NCI-H82 (cell line): ENCODE data around the gene MDM2.
A peak's percentile ranks its signal among the peaks of the same experiment; 100 is the strongest.

Experiments
- DNase-seq: peaks from one replicate; lab custom pipeline; 2025; lab: John Stamatoyannopoulos, UW

The MDM2 gene

GRCh38 chr12:68851592-68852306 lies 43.8 kb downstream of the MDM2 start:
- DNase-seq = no peak

GRCh38 chr12:68853396-68854077 lies 45.6 kb downstream of the MDM2 start:
- DNase-seq = no peak

DNA sequence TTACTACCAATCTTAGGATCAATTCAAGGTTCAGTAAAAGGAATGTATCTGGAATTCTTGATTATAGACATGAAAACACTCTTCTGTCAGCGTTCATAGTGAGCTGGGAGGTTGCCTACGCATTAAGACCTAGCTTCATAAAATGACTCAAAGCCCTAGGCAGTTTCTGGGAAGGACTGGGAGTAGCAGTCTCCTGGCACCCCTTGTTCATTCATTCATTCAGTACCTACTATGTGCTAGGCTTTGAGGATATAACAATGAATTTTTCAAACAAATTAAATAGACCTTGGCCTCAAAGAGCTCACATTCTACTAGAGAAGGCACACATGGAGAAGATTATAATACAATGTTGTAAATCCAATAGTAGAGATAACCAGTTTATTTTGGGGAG lies 46.1 kb downstream of the MDM2 start:
- no peak for DNase-seq

GRCh38 chr12:68854554-68854953 lies 46.6 kb downstream of the MDM2 start:
- DNase-seq = no peak

GRCh38 chr12:68855111-68855510 lies 47.1 kb downstream of the MDM2 start:
- DNase-seq = no peak

DNA sequence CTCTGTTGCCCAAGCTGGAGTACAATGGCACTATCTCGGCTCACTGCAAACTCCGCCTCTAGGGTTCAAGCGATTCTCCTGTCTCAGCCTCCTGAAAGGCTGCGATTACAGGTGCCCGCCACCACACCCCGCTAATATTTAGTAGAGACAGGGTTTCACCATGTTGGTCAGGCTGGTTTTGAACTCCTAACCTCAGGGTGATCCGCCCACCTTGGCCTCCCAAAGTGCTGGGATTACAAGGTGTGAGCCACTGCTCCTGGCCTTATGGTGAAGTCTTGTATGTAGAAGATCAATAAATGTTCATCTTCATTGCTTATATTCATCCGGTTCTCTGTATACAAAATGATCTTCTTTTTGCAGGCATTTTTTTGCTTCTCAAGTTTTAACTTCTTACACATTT lies 47.8 kb downstream of the MDM2 start:
- no peak for DNase-seq

GRCh38 chr12:68856510-68856909 lies 48.5 kb downstream of the MDM2 start:
- DNase-seq = peak; percentile 35

- no peak for DNase-seq
Measured at GRCh38 chr12:68861890-68862289, 53.9 kb downstream of the MDM2 start.

DNA sequence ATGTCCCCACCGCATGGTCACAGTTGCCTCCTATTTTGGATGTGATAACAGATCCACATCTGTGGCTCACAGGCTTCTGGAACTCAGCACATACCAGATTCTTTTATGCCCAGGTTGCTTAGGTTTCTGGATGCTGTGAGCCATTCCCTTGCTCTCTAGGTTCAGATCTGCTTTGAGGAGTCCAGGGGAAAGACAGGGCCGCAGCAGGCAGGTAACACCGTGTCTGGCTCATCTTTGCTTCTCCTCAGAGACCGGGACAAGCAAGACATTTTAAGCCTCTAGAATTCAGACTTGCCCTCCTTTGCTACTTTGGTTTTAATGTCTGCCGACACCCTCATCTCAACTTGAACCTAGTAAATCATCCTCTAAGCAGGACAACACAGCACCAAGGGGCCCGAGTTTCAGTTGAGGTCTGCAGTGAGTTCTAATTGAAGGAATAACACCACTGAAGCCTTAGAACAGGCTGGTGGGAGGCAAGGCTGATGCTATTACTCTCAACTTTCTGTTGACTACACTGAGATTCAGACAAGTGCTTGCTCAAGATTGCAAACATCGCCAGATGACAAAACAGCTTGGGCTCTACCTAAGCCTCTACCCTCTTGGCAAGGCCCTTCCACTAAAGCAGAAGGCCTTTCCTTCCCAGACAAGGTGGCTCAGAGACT lies 55.3 kb downstream of the MDM2 start:
- DNase-seq = peak; percentile 33

DNA sequence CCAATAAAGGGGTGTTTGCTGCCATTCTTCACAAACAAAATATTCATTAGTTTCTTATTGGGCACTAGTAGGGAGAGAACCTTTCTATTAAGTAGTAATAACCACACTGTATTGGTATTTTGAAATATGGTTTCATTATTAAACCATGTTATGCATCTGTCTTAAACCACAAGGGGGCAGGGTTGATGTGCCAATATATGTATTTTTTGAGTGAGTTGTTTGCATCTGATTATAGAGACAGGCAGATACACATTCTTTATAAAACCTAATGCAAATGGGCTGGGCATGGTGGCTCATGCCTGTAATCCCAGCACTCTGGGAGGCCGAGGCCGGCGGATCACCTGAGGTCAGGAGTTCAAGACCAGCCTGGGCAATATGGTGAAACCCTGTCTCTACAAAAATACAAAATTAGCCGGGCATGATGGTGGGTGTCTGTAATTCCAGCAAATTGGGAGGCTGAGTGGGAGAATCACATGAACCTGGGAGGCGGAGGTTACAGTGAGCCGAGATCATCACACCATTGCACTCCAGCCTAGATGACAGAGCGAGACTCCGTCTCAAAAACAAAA lies 56.0 kb downstream of the MDM2 start:
- peak; percentile 65 for DNase-seq

DNA sequence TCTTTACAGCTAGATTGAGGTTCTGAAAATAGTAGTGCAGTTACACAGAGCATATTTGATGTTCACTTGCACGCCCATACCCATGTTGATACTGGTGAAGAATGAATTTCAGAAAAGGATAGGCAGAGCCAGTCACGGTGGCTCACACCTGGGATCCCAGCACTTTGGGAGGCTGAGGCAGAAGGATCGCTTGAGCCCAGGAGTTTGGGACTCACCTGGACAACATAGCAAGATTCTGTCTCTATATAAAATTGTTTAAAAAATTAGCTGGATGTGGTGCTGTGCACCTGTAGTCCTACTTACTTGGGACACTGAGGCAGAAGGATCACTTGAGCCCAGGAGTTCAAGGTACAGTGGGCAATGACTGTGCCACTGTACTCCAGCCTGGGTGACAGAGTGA lies 56.6 kb downstream of the MDM2 start:
- DNase-seq = no peak

DNA sequence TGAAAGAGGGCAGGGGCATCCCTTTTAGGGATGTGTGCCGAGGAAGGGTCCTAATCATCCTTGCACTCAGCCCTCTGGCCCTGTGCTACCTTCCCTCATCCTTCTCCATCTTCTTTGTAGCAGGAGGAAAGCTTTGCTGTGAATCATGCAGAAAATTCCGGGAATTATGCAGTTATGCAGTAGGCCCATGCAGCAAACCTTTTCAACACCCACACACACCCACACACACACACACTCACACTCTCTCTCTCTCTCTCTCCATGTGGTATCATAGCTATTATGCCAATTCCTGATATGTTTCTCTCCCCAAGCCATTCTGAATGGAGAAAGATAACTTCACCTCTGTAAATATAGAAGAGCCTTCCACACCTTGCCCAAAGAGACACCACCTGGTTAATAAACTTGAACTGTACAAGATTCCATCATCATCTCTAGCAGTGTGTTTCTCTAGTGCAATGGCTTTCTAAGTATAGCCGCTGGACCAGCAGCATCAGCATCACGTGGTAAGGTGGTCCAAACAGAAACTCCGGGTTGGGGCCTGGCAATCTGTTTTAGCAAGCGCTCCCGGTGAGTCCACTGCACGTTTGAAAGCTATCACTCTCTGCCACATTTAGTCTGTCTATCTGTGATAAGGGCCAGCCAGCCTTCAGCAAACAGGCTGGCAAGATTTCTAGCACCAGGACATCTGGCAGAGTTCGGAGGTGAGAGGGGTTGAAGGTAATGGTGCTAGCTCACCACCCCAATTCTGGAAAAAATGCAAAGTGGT lies 57.6 kb downstream of the MDM2 start:
- DNase-seq = no peak

GRCh38 chr12:68866950-68867349 lies 59.0 kb downstream of the MDM2 start:
- DNase-seq = no peak

GRCh38 chr12:68867606-68868005 lies 59.6 kb downstream of the MDM2 start:
- no peak for DNase-seq

GRCh38 chr12:68868043-68868790 lies 60.2 kb downstream of the MDM2 start:
- no peak for DNase-seq

DNA sequence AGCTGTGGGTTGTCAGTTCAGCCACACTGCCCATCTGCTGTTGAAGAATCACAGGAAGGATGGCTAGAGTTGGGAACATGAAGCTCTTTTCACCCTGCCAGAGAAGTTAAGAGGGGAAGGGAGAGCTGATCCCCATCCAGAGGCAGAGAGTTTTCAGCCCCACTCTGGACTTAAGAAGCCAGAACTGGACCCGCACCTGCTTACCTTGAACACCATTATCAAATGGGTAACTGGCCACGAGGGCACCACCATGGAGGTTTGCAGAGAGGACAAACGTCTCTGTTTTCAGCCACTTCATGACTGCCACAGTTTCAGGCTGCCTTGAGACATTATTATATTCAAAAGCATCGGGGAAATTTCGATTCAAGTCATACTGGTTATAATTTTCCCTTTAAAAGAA lies 62.0 kb downstream of the MDM2 start:
- DNase-seq = no peak

DNA sequence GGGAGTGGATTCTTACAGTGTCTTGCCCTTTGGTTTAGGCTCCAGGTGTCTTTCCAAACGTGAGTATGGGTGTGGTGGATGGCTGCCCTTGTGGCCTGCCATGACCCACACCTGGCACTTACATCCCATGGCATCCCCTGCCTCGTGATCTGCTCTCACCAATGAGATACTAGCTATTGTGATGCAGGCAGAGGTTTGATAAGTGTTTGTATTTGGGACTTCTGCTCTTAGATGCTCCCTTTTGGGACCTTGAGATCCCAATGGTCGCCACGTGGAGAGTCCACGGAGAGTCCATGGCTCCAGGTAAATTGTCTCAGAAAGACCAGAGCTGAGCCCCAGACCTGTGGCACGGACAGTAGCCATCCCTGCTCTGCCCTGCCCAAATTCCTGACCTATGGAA lies 62.5 kb downstream of the MDM2 start:
- DNase-seq = no peak

DNA sequence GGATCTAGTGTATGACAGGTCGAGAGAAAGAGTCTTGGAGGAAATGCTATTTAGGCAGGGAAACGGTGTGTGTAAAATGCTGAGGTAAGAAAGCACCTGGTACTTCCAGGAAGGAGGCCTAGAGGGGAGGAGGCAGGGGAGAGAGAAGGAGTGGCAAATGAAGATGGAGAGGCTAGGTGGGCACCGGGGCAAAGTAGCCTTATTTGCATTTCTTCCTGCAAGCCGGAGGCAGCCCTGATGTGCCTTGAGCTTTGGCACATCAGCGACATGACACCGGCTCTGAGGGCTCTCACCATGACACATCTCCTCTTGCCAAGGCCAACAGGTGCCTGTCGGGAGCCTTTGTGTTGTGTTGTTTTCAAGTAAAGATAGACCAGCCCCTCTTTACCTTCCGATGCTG lies 63.4 kb downstream of the MDM2 start:
- no peak for DNase-seq

- peak; percentile 5 for DNase-seq
Measured at GRCh38 chr12:68871921-68872320, 63.9 kb downstream of the MDM2 start.

- no peak for DNase-seq
Measured at GRCh38 chr12:68873316-68873715, 65.3 kb downstream of the MDM2 start.

- DNase-seq = no peak
Measured at GRCh38 chr12:68876461-68876860, 68.5 kb downstream of the MDM2 start.

GRCh38 chr12:68877583-68877982 lies 69.6 kb downstream of the MDM2 start:
- no peak for DNase-seq
